SK-N-SH treated with all-trans-retinoic acid at 6 μM for 48 hours (cell line): ENCODE results near the gene TIGD3.

ENCODE experiments used
- ATAC-seq: fragments of 200-7000 bp; cut with Tn5 transposase; 3 replicates; pipeline ENCODE4 v1.9.1; 2020; ENCODE audit warnings: mild to moderate bottlenecking, moderate library complexity
- ARNTL ChIP-seq: fragments of 450-650 bp; formaldehyde crosslinking; IDR thresholded peaks from 2 replicates; pipeline ENCODE4 v1.5.0; 2020; ENCODE audit warnings: low read depth, mild to moderate bottlenecking, moderate library complexity, borderline replicate concordance
- CREB5 ChIP-seq: fragments of 250-450 bp; sonication (Bioruptor Pico); IDR thresholded peaks from 2 replicates; pipeline ENCODE4 v1.5.1; 2020; ENCODE audit warnings: low read depth, mild to moderate bottlenecking, moderate library complexity
- CSDC2 ChIP-seq: fragments of 250-450 bp; sonication (Bioruptor Pico); IDR thresholded peaks from 2 replicates; pipeline ENCODE4 v1.5.0; 2020; ENCODE audit warnings: mild to moderate bottlenecking, moderate library complexity
- CSRNP3 ChIP-seq: fragments of 250-450 bp; sonication (Bioruptor Pico); IDR thresholded peaks from 2 replicates; pipeline ENCODE4 v1.5.1; 2021; ENCODE audit warnings: mild to moderate bottlenecking, moderate library complexity
- ESRRG ChIP-seq: fragments of 250-450 bp; sonication (Bioruptor Pico); IDR thresholded peaks from 2 replicates; pipeline ENCODE4 v1.6.1; 2021; ENCODE audit warnings: mild to moderate bottlenecking
- GLIS3 ChIP-seq: fragments of 250-450 bp; sonication (Bioruptor Pico); IDR thresholded peaks from 2 replicates; pipeline ENCODE4 v1.5.0; 2020; ENCODE audit warnings: mild to moderate bottlenecking, moderate library complexity
- ISL1 ChIP-seq: fragments of 250-450 bp; sonication (Bioruptor Pico); IDR thresholded peaks from 2 replicates; pipeline ENCODE4 v2.1.2; 2022; ENCODE audit warnings: mild to moderate bottlenecking, moderate library complexity
- OSR1 ChIP-seq: fragments of 250-450 bp; sonication (Bioruptor Pico); IDR thresholded peaks from 2 replicates; pipeline ENCODE4 v1.8.0; 2022; ENCODE audit warnings: moderate library complexity, mild to moderate bottlenecking, inconsistent platforms
- PATZ1 ChIP-seq: fragments of 250-450 bp; sonication (Bioruptor Pico); IDR thresholded peaks from 2 replicates; pipeline ENCODE4 v1.8.0; 2020; ENCODE audit warnings: mild to moderate bottlenecking, moderate library complexity, borderline replicate concordance
- POU6F1 ChIP-seq: fragments of 250-450 bp; sonication (Bioruptor Pico); IDR thresholded peaks from 2 replicates; pipeline ENCODE4 v1.8.0; 2021; ENCODE audit warnings: low read depth, mild to moderate bottlenecking, moderate library complexity, borderline replicate concordance
- PPARA ChIP-seq: fragments of 250-450 bp; sonication (Bioruptor Pico); IDR thresholded peaks from 2 replicates; pipeline ENCODE4 v1.5.0; 2020; ENCODE audit warnings: mild to moderate bottlenecking, borderline replicate concordance
- RARB ChIP-seq: fragments of 250-450 bp; sonication (Bioruptor Pico); IDR thresholded peaks from 2 replicates; pipeline ENCODE4 v1.8.0; 2021; ENCODE audit warnings: mild to moderate bottlenecking, moderate library complexity
- SNAI2 ChIP-seq: fragments of 250-450 bp; sonication (Bioruptor Pico); IDR thresholded peaks from 2 replicates; pipeline ENCODE4 v1.5.0; 2020; ENCODE audit warnings: mild to moderate bottlenecking, moderate library complexity
- TCF4 ChIP-seq: fragments of 250-450 bp; sonication (Bioruptor Pico); IDR thresholded peaks from 2 replicates; pipeline ENCODE4 v1.8.0; 2021; ENCODE audit warnings: mild to moderate bottlenecking, moderate library complexity, borderline replicate concordance
- TOX ChIP-seq: fragments of 250-450 bp; sonication (Bioruptor Pico); IDR thresholded peaks from 2 replicates; pipeline ENCODE4 v1.8.0; 2021; ENCODE audit warnings: mild to moderate bottlenecking, moderate library complexity, borderline replicate concordance
- TSHZ2 ChIP-seq: fragments of 250-450 bp; sonication (Bioruptor Pico); IDR thresholded peaks from 2 replicates; pipeline ENCODE4 v1.5.0; 2020; ENCODE audit warnings: mild to moderate bottlenecking, moderate library complexity
- ZC3H10 ChIP-seq: fragments of 250-450 bp; sonication (Bioruptor Pico); IDR thresholded peaks from 2 replicates; pipeline ENCODE4 v1.5.1; 2021; ENCODE audit warnings: mild to moderate bottlenecking, moderate library complexity
- ZFP3 ChIP-seq: fragments of 250-450 bp; sonication (Bioruptor Pico); IDR thresholded peaks from 2 replicates; pipeline ENCODE4 v1.5.0; 2020; ENCODE audit warnings: mild to moderate bottlenecking, moderate library complexity
- ZNF70 ChIP-seq: fragments of 450-650 bp; formaldehyde crosslinking; IDR thresholded peaks from 2 replicates; pipeline ENCODE4 v1.5.0; 2020; ENCODE audit warnings: mild to moderate bottlenecking, moderate library complexity
- ZNF8 ChIP-seq: fragments of 450-650 bp; formaldehyde crosslinking; IDR thresholded peaks from 2 replicates; pipeline ENCODE4 v1.5.0; 2020; ENCODE audit warnings: mild to moderate bottlenecking, moderate library complexity

The TIGD3 gene

GRCh38 chr11:65400307-65401072, 45.9 kb downstream of the TIGD3 start:
- TF ChIP-seq ARNTL (CRISPR knock-in tag) (no peak), ESRRG (CRISPR knock-in tag) (no peak), SNAI2 (no peak), CREB5 (no peak), OSR1 (CRISPR knock-in tag) (no peak), CSRNP3 (no peak), CSDC2 (CRISPR knock-in tag) (no peak), TCF4 (no peak)
- TF ChIP-seq, all 23 proteins: peak for 0
- no peak for ATAC-seq

- no peak for TF ChIP-seq SNAI2
- TF ChIP-seq ARNTL (CRISPR knock-in tag) = no peak
- no peak for TF ChIP-seq TCF4
- no peak for TF ChIP-seq ZNF70
- TF ChIP-seq POU6F1 (CRISPR knock-in tag) = no peak
- TF ChIP-seq ZNF8 (CRISPR knock-in tag) = no peak
- TF ChIP-seq ISL1 = no peak
- TF ChIP-seq TOX (CRISPR knock-in tag) = no peak
- no peak for TF ChIP-seq CSDC2 (CRISPR knock-in tag)
- no peak for TF ChIP-seq OSR1 (CRISPR knock-in tag)
- no peak for TF ChIP-seq TSHZ2
- no peak for TF ChIP-seq GLIS3 (CRISPR knock-in tag)
- TF ChIP-seq PATZ1 = no peak
- TF ChIP-seq, all 23 proteins: peak for 0
- ATAC-seq = no peak
Observed at GRCh38 chr11:65401073-65401802, 46.7 kb downstream of the TIGD3 start.

- no peak for ATAC-seq
- TF ChIP-seq SNAI2 (no peak), ZC3H10 (CRISPR knock-in tag) (no peak)
Observed at GRCh38 chr11:65401803-65402248, 47.3 kb downstream of the TIGD3 start.

- no peak for ATAC-seq
- TF ChIP-seq TOX (CRISPR knock-in tag) (no peak), CSRNP3 (no peak), ZNF70 (no peak), ZNF8 (CRISPR knock-in tag) (no peak), CREB5 (no peak), SNAI2 (no peak), PPARA (CRISPR knock-in tag) (no peak), PATZ1 (no peak), RARB (CRISPR knock-in tag) (no peak), ZFP3 (CRISPR knock-in tag) (no peak), CSDC2 (CRISPR knock-in tag) (no peak), OSR1 (CRISPR knock-in tag) (no peak)
Observed at GRCh38 chr11:65402790-65403189, 48.2 kb downstream of the TIGD3 start.
